HEK293 (cell line): ENCODE results near the gene KRT14.
"Not testable (repeated sequence)": the region's sequence is repeated elsewhere in the genome, so short reads cannot be mapped to it uniquely, and the experiment has no call there.

Experiments used
- CTCF ChIA-PET: fragments of 350-600 bp; formaldehyde crosslinking; extraction: SDS; loops from one replicate; lab custom pipeline; 2021; ENCODE audit warnings: antibody characterized with exemption; lab: Yijun Ruan, JAX
- POLR2A ChIA-PET: fragments of 300-600 bp; formaldehyde crosslinking; extraction: SDS; loops from one replicate; lab custom pipeline; 2020; ENCODE audit warnings: antibody characterized with exemption, inconsistent platforms; lab: Yijun Ruan, JAX
- H3K27ac ChIP-seq: fragments of 200-500 bp; sonication (Bioruptor generic); 2 replicates; pipeline ENCODE4 v1.5.1; 2014; ENCODE audit warnings: low read depth, low read length, control low read depth, inconsistent platforms; ENCODE audit errors: extremely low read depth
- H3K36me3 ChIP-seq, 2 experiments: fragments of 200-500 bp in 1 of 2; sonication (Bioruptor generic) in 1 of 2; 1 replicate in 1 of 2; 2 replicates in 1 of 2; pipeline ENCODE4 v1.5.1; 2014 to 2017; ENCODE audit warnings: inconsistent platforms in 2 of 2, low read length in 2 of 2; ENCODE audit not compliant: control insufficient read depth in 2 of 2, insufficient read depth in 1 of 2
- H3K4me1 ChIP-seq: fragments of 200-500 bp; sonication (Bioruptor generic); 2 replicates; pipeline ENCODE4 v1.5.1; 2014; ENCODE audit warnings: mild to moderate bottlenecking, low read length, inconsistent platforms; ENCODE audit not compliant: control insufficient read depth, insufficient read depth
- H3K4me3 ChIP-seq: 2 replicates; pipeline ENCODE4 v1.5.1; 2011; ENCODE audit warnings: low read depth, mild to moderate bottlenecking, control low read depth, low read length, moderate library complexity
- H3K9me3 ChIP-seq: fragments of 200-500 bp; sonication (Bioruptor generic); 2 replicates; pipeline ENCODE4 v1.5.1; 2014; ENCODE audit warnings: low read depth, low read length, inconsistent platforms; ENCODE audit not compliant: control insufficient read depth, insufficient read depth
- ATF2 ChIP-seq: fragments of 450-650 bp; formaldehyde crosslinking; IDR thresholded peaks from 2 replicates; pipeline ENCODE4 v1.5.1; 2016; ENCODE audit warnings: missing biosample characterization, missing genetic modification characterization, low read depth
- EGR2 ChIP-seq: fragments of 450-650 bp; formaldehyde crosslinking; IDR thresholded peaks from 2 replicates; pipeline ENCODE4 v1.5.1; 2016; ENCODE audit warnings: low read depth, missing biosample characterization, missing genetic modification characterization
- GLIS1 ChIP-seq: fragments of 450-650 bp; formaldehyde crosslinking; IDR thresholded peaks from 2 replicates; pipeline ENCODE4 v1.5.1; 2016; ENCODE audit warnings: missing biosample characterization, missing genetic modification characterization
- GLIS2 ChIP-seq: fragments of 450-650 bp; formaldehyde crosslinking; IDR thresholded peaks from 2 replicates; pipeline ENCODE4 v1.5.1; 2016; ENCODE audit warnings: missing biosample characterization, missing genetic modification characterization
- REST ChIP-seq: fragments of 450-650 bp; formaldehyde crosslinking; IDR thresholded peaks from 2 replicates; pipeline ENCODE4 v1.5.1; 2016; ENCODE audit warnings: missing biosample characterization, missing genetic modification characterization
- SP7 ChIP-seq: fragments of 450-650 bp; formaldehyde crosslinking; IDR thresholded peaks from 2 replicates; pipeline ENCODE4 v1.5.1; 2016; ENCODE audit warnings: missing biosample characterization, missing genetic modification characterization
- ZBTB20 ChIP-seq: fragments of 450-650 bp; formaldehyde crosslinking; IDR thresholded peaks from 2 replicates; pipeline ENCODE4 v1.5.1; 2016; ENCODE audit warnings: missing biosample characterization, missing genetic modification characterization
- ZBTB21 ChIP-seq: fragments of 450-650 bp; formaldehyde crosslinking; IDR thresholded peaks from 2 replicates; pipeline ENCODE4 v1.5.1; 2017; ENCODE audit warnings: missing biosample characterization, missing genetic modification characterization
- ZBTB48 ChIP-seq: fragments of 450-650 bp; formaldehyde crosslinking; IDR thresholded peaks from 2 replicates; pipeline ENCODE4 v1.5.1; 2016; ENCODE audit warnings: missing biosample characterization, missing genetic modification characterization
- ZEB2 ChIP-seq: fragments of 450-650 bp; formaldehyde crosslinking; IDR thresholded peaks from 2 replicates; pipeline ENCODE4 v1.5.1; 2016; ENCODE audit warnings: missing biosample characterization, missing genetic modification characterization
- ZFHX2 ChIP-seq: fragments of 450-650 bp; formaldehyde crosslinking; conservative IDR thresholded peaks from 2 replicates; pipeline ENCODE4 v1.5.1; 2016; ENCODE audit warnings: missing biosample characterization, missing genetic modification characterization
- ZIC2 ChIP-seq: fragments of 450-650 bp; formaldehyde crosslinking; IDR thresholded peaks from 2 replicates; pipeline ENCODE4 v1.5.1; 2016; ENCODE audit warnings: missing biosample characterization, missing genetic modification characterization
- ZNF266 ChIP-seq: fragments of 450-650 bp; formaldehyde crosslinking; IDR thresholded peaks from 2 replicates; pipeline ENCODE4 v1.5.1; 2016; ENCODE audit warnings: missing biosample characterization, missing genetic modification characterization, low read depth
- ZNF341 ChIP-seq: fragments of 450-650 bp; formaldehyde crosslinking; IDR thresholded peaks from 2 replicates; pipeline ENCODE4; 2016; ENCODE audit warnings: low read depth, missing biosample characterization, missing genetic modification characterization
- ZNF423 ChIP-seq: fragments of 450-650 bp; formaldehyde crosslinking; IDR thresholded peaks from 2 replicates; pipeline ENCODE4 v1.5.1; 2016; ENCODE audit warnings: missing biosample characterization, missing genetic modification characterization
- ZNF600 ChIP-seq: fragments of 450-650 bp; formaldehyde crosslinking; IDR thresholded peaks from 2 replicates; pipeline ENCODE4 v1.5.1; 2016; ENCODE audit warnings: missing biosample characterization, missing genetic modification characterization
- ZNF610 ChIP-seq: fragments of 450-650 bp; formaldehyde crosslinking; IDR thresholded peaks from 2 replicates; pipeline ENCODE4 v1.5.1; 2016; ENCODE audit warnings: missing biosample characterization, missing genetic modification characterization, borderline replicate concordance
- ZNF692 ChIP-seq: fragments of 450-650 bp; formaldehyde crosslinking; IDR thresholded peaks from 2 replicates; pipeline ENCODE4 v1.5.1; 2016; ENCODE audit warnings: missing biosample characterization, missing genetic modification characterization
- ZNF747 ChIP-seq: fragments of 450-650 bp; formaldehyde crosslinking; IDR thresholded peaks from 2 replicates; pipeline ENCODE4 v1.5.1; 2016; ENCODE audit warnings: missing biosample characterization, missing genetic modification characterization

Gene KRT14

GRCh38 chr17:41624208-41625101 lies 37.8 kb upstream of the KRT14 start, which contains the start of gene KRT17 (continued):
- TF ChIP-seq REST (tag by site-specific recombination) (peak; percentile 66), GLIS2 (tag by site-specific recombination) (peak; percentile 33), ZNF747 (no peak), ZIC2 (peak; percentile 89), ZNF692 (tag by site-specific recombination) (no peak), ZBTB20 (tag by site-specific recombination) (peak; percentile 26; the same call in 1 of the 2 replicates), ZEB2 (tag by site-specific recombination) (0 out of 2 replicates have a peak, but pooled peaks have one; percentile 19), GLIS1 (peak; percentile 91), ZBTB21 (tag by site-specific recombination) (peak; percentile 37; the same call in 1 of the 2 replicates), ZBTB48 (tag by site-specific recombination) (no peak), ZNF266 (tag by site-specific recombination) (no peak), EGR2 (tag by site-specific recombination) (peak; percentile 81), ZNF423 (tag by site-specific recombination) (peak; percentile 67; the same call in 1 of the 2 replicates), ZFHX2 (tag by site-specific recombination) (peak; percentile 84), ZNF600 (tag by site-specific recombination) (peak; percentile 44; the same call in 1 of the 2 replicates), SP7 (tag by site-specific recombination) (peak; percentile 65), ATF2 (tag by site-specific recombination) (0 out of 2 replicates have a peak, but pooled peaks have one; percentile 7), ZNF341 (peak; percentile 39; the same call in 1 of the 2 replicates), ZNF610 (tag by site-specific recombination) (no peak)

GRCh38 chr17:41623184-41623861 lies 36.6 kb upstream of the KRT14 start:
- not testable (repeated sequence) for H3K9me3 ChIP-seq, H3K4me1 ChIP-seq, H3K27ac ChIP-seq, H3K36me3 ChIP-seq
- ChIA-PET POLR2A (interaction anchor here (1.2 to 2.8 kb wide), 4 partner anchors 40 to 163 kb away, joined by 3 to 19 read pairs (median 4); partner anchors contain the start of genes EIF1 and JUP), CTCF (interaction anchor here (0.6 to 2.5 kb wide), 7 partner anchors 25 to 767 kb away, joined by 3 to 14 read pairs (median 4); no protein-coding TSS in a partner anchor)
- TF ChIP-seq ZNF692 (tag by site-specific recombination) (peak; percentile 26; the same call in 1 of the 2 replicates), EGR2 (tag by site-specific recombination) (peak; percentile 80; the same call in 1 of the 2 replicates), ZFHX2 (tag by site-specific recombination) (peak; percentile 58), GLIS1 (peak; percentile 38)
- H3K4me3 ChIP-seq: peak overlapping the region; percentile 26
